AG09309 (cell line): ENCODE measurements around the gene TNFAIP8.

ENCODE experiments used
- DNase-seq: peaks from one replicate; pipeline ENCODE4 v3.0.0-alpha.2; 2010; ENCODE audit warnings: low read depth
- H3K4me3 ChIP-seq: 2 replicates; pipeline ENCODE4 v1.5.1; 2011; ENCODE audit warnings: mild to moderate bottlenecking, low read depth, low read length, moderate library complexity; ENCODE audit not compliant: control insufficient read depth
- CTCF ChIP-seq: IDR thresholded peaks from 2 replicates; pipeline ENCODE4 v1.5.1; 2011; ENCODE audit warnings: mild to moderate bottlenecking, low read depth, low read length, inconsistent platforms; ENCODE audit not compliant: insufficient read depth, control insufficient read depth; ENCODE audit errors: missing control alignments

TNFAIP8 gene

GRCh38 chr5:119355685-119356611 lies at the start of gene TNFAIP8:
Gene TNFAIP8, plus strand, starts transcription at chr5:119356019. Its CDS starts 72 bp downstream, at chr5:119356091.
- H3K4me3 ChIP-seq, result peak within 1 kb of the TSS; percentile 90
- DNase-seq, result no peak
- TF ChIP-seq CTCF, result no peak

GRCh38 chr5:119307170-119307569 lies 48.6 kb upstream of the TNFAIP8 start:
- no peak for TF ChIP-seq CTCF
- DNase-seq, result no peak
- H3K4me3 ChIP-seq, result no peak overlapping the region

DNA sequence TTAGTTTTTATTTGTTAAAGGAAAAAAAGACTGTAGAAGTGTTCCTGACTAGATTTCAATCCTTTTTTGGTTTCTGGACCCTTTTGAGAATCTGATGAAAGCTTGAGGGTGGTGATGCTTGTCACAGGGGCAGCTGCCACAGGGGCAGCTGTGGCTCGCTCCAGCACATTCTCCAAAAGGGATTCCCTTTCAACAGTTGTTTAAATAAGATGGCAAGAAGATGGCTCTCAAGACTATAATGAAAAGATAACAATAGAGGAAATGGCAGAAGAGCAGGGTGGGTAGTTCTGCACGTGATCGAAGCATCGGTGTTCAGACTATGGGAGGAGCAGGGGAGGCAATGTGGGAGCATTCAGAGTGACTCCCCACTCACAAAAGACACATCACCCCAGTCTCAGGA lies 46.5 kb upstream of the TNFAIP8 start:
- H3K4me3 ChIP-seq, result no peak overlapping the region
- TF ChIP-seq CTCF, result no peak
- DNase-seq, result no peak

GRCh38 chr5:119311688-119312087 lies 44.1 kb upstream of the TNFAIP8 start:
- TF ChIP-seq CTCF, result no peak
- DNase-seq, result no peak
- no peak overlapping the region for H3K4me3 ChIP-seq

DNA sequence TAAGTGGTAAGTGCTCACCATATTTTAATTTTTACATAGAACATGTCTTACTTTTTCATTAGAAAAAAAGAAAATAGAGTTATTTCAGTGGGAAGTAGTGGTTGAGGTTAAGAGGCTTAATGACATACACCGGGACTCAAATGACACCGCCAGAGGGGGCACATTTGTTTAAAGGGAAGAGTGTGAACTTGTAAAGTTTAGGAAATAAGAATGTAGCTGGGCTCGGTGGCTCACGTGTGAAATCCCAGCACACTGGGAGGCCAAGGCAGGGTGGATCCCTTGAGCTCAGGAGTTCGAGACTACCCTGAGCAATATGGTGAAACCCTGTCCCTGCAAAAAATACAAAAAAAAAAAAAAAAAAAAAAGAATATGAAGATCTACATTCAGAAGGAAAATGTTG lies 43.4 kb upstream of the TNFAIP8 start:
- DNase-seq, result no peak
- TF ChIP-seq CTCF, result no peak
- no peak overlapping the region for H3K4me3 ChIP-seq

- H3K4me3 ChIP-seq, result no peak overlapping the region
- no peak for DNase-seq
- no peak for TF ChIP-seq CTCF
These were observed 42.6 kb upstream of the TNFAIP8 start for GRCh38 chr5:119313197-119313596.
